Panc1 (cell line): Measurements from ENCODE around the gene RPRD1B.

Experiments
- CTCF ChIP-seq: fragments of 450-650 bp; IDR thresholded peaks from 2 replicates; pipeline ENCODE4 v1.5.1; 2017; ENCODE audit warnings: mild to moderate bottlenecking
- POLR2AphosphoS5 ChIP-seq: IDR thresholded peaks from 2 replicates; pipeline ENCODE4 v1.6.1; 2012; ENCODE audit warnings: mild to moderate bottlenecking, low read depth, low read length, moderate library complexity
- TCF7L2 ChIP-seq: IDR thresholded peaks from 2 replicates; pipeline ENCODE4 v1.6.1; 2011; ENCODE audit warnings: mild to moderate bottlenecking, low read depth, low read length, inconsistent platforms

GRCh38 chr20:38126932-38127621 lies 93.5 kb downstream of the RPRD1B start:
- TF ChIP-seq CTCF: no peak
- no peak; the same call in 1 of the 2 replicates for TF ChIP-seq TCF7L2
- TF ChIP-seq POLR2AphosphoS5: peak; percentile 11; the same call in 1 of the 2 replicates
